Naive thymus-derived CD8-positive, alpha-beta T cell (primary cell): ENCODE measurements around the gene IGFLR1. TPM values are rescaled to one million over a fixed set of nuclear protein-coding genes. Genes with fewer than 3 reads are reported as not detected.

Source experiments
- ATAC-seq, 2 donors: fragments of 150-1000 bp; cut with Tn5 transposase in 1 of 2; sonication (Bioruptor Pico), chemical (Tn5 transposase) in 1 of 2; 1 replicate in 1 of 2; 2 replicates in 1 of 2; pipeline ENCODE4 v1.10.0; 2021; ENCODE audit warnings: mild to moderate bottlenecking in 2 of 2, moderate library complexity in 2 of 2
- POLR2A ChIA-PET: fragments of 350-600 bp; sonication (Branson Sonifier 250); formaldehyde crosslinking; loops from one replicate; lab custom pipeline; 2021; ENCODE audit warnings: antibody characterized with exemption; lab: Charles Lee
- DNase-seq, 10 donors: peaks; one replicate each; pipeline versions ENCODE4 v3.0.0 to v3.0.0-alpha.2; 2020 to 2022
- H3K27ac Mint-ChIP-seq, 10 donors: one replicate each; pipeline ENCODE4 v1.8.0; 2020 to 2022; ENCODE audit warnings: mild to moderate bottlenecking in 10 of 10, mixed read lengths in 10 of 10, moderate library complexity in 4 of 10, inconsistent platforms in 1 of 10
- H3K27me3 Mint-ChIP-seq, 5 donors: one replicate each; pipeline ENCODE4 v1.8.0; 2021 to 2022; ENCODE audit warnings: mixed read lengths in 5 of 5
- H3K36me3 Mint-ChIP-seq, 3 donors: one replicate each; pipeline ENCODE4 v1.8.0; 2020 to 2022; ENCODE audit warnings: mixed read lengths in 3 of 3, mild to moderate bottlenecking in 2 of 3, inconsistent platforms in 1 of 3
- H3K4me1 Mint-ChIP-seq, 4 donors: one replicate each; pipeline ENCODE4 v1.8.0; 2021 to 2022; ENCODE audit warnings: mixed read lengths in 4 of 4
- H3K4me3 Mint-ChIP-seq, 10 donors: one replicate each; pipeline ENCODE4 v1.8.0; 2020 to 2022; ENCODE audit warnings: mild to moderate bottlenecking in 10 of 10, mixed read lengths in 10 of 10, moderate library complexity in 6 of 10, inconsistent platforms in 1 of 10
- H3K9me3 Mint-ChIP-seq, 9 donors: one replicate each; pipeline ENCODE4 v1.8.0; 2020 to 2022; ENCODE audit warnings: mixed read lengths in 9 of 9, mild to moderate bottlenecking in 3 of 9, inconsistent platforms in 1 of 9, moderate library complexity in 1 of 9
- polyA plus RNA-seq, 3 donors: library from polyadenylated mRNA; unstranded; fragments of 300-500 nt; fragmentation: Illumina TruSeq; gene quantifications; one replicate each; pipeline ENCODE4 v1.2.3, GENCODE V29; 2021
- total RNA-seq, 8 experiments: library from RNA in 2 of 8; stranded (reverse) in 2 of 8; gene quantifications; one replicate each; pipeline ENCODE4 v1.2.3 and lab custom pipeline; 2021 to 2026

The IGFLR1 gene
- total and polyA plus RNA-seq, 5 experiments from 2014 or later: 70.2 to 92.7 (median 82.5) TPM

DNA sequence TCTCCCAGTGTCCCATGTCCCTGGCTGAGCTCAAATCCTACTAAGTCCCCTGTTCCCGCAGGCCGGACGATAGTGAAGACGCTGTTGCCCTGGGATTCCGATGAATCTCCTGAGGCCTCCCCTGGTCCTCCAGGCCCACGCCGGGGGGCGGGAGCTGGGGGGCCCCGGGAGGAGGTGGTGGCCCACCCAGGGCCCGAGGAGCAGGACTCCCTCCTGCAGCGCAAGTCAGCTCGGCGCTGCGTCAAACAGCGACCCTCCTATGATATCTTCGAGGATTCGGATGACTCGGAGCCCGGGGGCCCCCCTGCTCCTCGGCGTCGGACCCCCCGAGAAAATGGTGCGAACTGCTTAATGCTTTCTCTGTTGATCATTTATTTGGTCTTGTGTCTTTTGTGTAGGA lies 18.6 kb downstream of the IGFLR1 start:
- DNase-seq (no peak), ATAC-seq (no peak)
- Mint-ChIP-seq H3K27me3 (no peaks in the 10 kb centered on the region), H3K27ac (no peak overlapping the region), H3K4me1 (peaks cover 11 to 40% (median 20%) of the 10 kb centered on the region in 4 donors), H3K36me3 (peaks cover 0 to 81% (median 14%) of the 10 kb centered on the region in 3 donors), H3K4me3 (peak overlapping the region in 1 of 10 donors; percentile 14), H3K9me3 (no peaks in the 10 kb centered on the region)
- POLR2A ChIA-PET: interaction anchor here (0.9 to 1.8 kb wide), 2 partner anchors 17 to 21 kb away, joined by 5 read pairs; partner anchors contain the start of gene U2AF1L4

DNA sequence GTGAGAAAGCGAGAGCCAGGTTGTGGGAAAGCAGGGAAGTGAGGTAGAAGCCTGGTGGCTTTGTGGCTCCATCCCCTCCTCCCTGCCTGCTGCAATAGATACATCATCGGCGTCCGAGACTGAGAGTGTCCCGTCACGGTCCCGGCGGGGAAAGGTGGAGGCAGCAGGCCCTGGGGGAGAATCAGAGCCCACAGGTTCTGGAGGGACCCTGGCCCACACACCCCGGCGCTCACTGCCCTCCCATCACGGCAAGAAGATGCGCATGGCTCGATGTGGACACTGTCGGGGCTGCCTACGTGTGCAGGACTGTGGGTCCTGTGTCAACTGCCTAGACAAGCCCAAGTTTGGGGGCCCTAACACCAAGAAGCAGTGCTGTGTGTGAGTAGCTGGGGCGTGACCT lies 19.4 kb downstream of the IGFLR1 start:
- Mint-ChIP-seq H3K9me3 (no peaks in the 10 kb centered on the region), H3K27me3 (no peaks in the 10 kb centered on the region), H3K4me3 (no peak overlapping the region), H3K36me3 (peaks cover 0 to 74% (median 13%) of the 10 kb centered on the region in 3 donors), H3K27ac (peak overlapping the region in 1 of 10 donors; percentile 33), H3K4me1 (peaks cover 9 to 40% (median 20%) of the 10 kb centered on the region in 4 donors)
- DNase-seq: no peak
- POLR2A ChIA-PET: interaction anchor here (0.9 kb wide), 1 partner anchor 22 kb away, joined by 5 read pairs; the partner anchor contains the start of gene U2AF1L4
- no peak for ATAC-seq

DNA sequence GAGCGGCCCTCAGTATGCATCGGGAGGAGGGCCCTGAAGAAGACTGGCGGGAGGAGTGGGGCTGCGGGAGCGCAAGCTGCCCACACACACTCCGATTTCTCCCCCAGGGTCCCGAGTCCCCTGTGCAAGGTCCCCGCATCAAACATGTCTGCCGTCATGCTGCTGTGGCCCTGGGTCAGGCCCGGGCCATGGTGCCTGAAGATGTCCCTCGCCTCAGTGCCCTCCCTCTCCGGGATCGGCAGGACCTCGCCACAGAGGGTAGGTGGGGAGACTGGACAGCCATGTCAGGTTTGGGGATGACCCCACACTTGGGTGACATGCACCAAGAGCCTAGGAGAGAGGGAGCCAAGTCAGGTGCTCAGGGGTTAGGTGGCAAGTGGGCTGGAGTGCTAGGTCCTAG lies 19.8 kb downstream of the IGFLR1 start:
- Mint-ChIP-seq H3K27ac (no peak overlapping the region), H3K4me1 (peaks cover 9 to 40% (median 21%) of the 10 kb centered on the region in 4 donors), H3K9me3 (no peaks in the 10 kb centered on the region), H3K36me3 (peaks cover 0 to 70% (median 13%) of the 10 kb centered on the region in 3 donors), H3K4me3 (peak overlapping the region in 1 of 10 donors; percentile 10), H3K27me3 (no peaks in the 10 kb centered on the region)
- DNase-seq: peak in 1 of 10 donors; percentile 58
- POLR2A ChIA-PET: interaction anchor here (0.7 to 4.3 kb wide), 2 partner anchors 18 to 26 kb away, joined by 3 to 26 read pairs; partner anchors contain the start of gene LIN37
- ATAC-seq: no peak

DNA sequence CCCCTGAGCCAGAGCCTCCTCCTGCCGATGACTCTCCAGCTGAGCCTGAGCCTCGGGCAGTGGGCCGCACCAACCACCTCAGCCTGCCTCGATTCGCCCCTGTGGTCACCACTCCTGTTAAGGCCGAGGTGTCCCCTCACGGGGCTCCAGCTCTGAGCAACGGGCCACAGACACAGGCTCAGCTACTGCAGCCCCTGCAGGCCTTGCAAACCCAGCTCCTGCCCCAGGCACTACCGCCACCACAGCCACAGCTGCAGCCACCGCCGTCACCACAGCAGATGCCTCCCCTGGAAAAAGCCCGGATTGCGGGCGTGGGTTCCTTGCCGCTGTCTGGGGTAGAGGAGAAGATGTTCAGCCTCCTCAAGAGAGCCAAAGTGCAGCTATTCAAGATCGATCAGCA lies 20.9 kb downstream of the IGFLR1 start:
- peaks cover 13 to 45% (median 28%) of the 10 kb centered on the region in 4 donors for H3K4me1 Mint-ChIP-seq
- POLR2A ChIA-PET: interaction anchor here (0.9 to 4.3 kb wide), 3 partner anchors 16 to 27 kb away, joined by 3 to 26 read pairs (median 4); partner anchors contain the start of gene LIN37
- H3K9me3 Mint-ChIP-seq: no peaks in the 10 kb centered on the region
- ATAC-seq (no peak), DNase-seq (no peak)
- peak overlapping the region in 2 of 10 donors; percentile 7 to 59 for H3K27ac Mint-ChIP-seq
- H3K27me3 Mint-ChIP-seq: no peaks in the 10 kb centered on the region
- peak overlapping the region in 5 of 10 donors; percentile 2 to 58 (median 33) for H3K4me3 Mint-ChIP-seq
- peaks cover 0 to 61% (median 13%) of the 10 kb centered on the region in 3 donors for H3K36me3 Mint-ChIP-seq

DNA sequence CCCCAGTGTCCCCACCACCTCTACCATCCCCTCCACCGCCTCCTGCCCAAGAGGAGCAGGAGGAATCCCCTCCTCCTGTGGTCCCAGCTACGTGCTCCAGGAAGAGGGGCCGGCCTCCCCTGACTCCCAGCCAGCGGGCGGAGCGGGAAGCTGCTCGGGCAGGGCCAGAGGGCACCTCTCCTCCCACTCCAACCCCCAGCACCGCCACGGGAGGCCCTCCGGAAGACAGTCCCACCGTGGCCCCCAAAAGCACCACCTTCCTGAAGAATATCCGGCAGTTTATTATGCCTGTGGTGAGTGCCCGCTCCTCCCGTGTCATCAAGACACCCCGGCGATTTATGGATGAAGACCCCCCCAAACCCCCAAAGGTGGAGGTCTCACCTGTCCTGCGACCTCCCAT lies 21.6 kb downstream of the IGFLR1 start:
- POLR2A ChIA-PET: interaction anchor here (0.9 to 4.3 kb wide), 2 partner anchors 19 to 28 kb away, joined by 3 to 26 read pairs; partner anchors contain the start of gene LIN37
- Mint-ChIP-seq H3K4me1 (peaks cover 19 to 49% (median 36%) of the 10 kb centered on the region in 4 donors), H3K4me3 (peak overlapping the region in 4 of 10 donors; percentile 15 to 75 (median 20)), H3K9me3 (no peaks in the 10 kb centered on the region), H3K27ac (peak overlapping the region in 1 of 10 donors; percentile 74), H3K36me3 (peaks cover 0 to 54% (median 8%) of the 10 kb centered on the region in 3 donors), H3K27me3 (no peaks in the 10 kb centered on the region)
- ATAC-seq: no peak
- DNase-seq: no peak

DNA sequence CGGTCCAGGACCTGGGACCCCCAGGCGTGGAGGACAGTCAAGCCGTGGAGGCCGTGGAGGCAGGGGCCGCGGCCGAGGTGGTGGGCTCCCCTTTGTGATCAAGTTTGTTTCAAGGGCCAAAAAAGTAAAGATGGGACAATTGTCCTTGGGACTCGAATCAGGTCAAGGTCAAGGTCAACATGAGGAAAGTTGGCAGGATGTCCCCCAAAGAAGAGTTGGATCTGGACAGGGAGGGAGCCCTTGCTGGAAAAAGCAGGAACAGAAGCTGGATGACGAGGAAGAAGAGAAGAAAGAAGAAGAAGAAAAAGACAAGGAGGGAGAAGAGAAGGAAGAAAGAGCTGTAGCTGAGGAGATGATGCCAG lies 22.1 kb downstream of the IGFLR1 start:
- no peaks in the 10 kb centered on the region for H3K27me3 Mint-ChIP-seq
- no peak for DNase-seq
- H3K27ac Mint-ChIP-seq: peak overlapping the region in 5 of 10 donors; percentile 51 to 87 (median 74)
- POLR2A ChIA-PET: interaction anchor here (0.6 to 4.3 kb wide), 3 partner anchors 20 to 209 kb away, joined by 4 to 29 read pairs (median 26); partner anchors contain the start of gene IGFLR1
- peak overlapping the region in 5 of 10 donors; percentile 38 to 65 (median 58) for H3K4me3 Mint-ChIP-seq
- H3K9me3 Mint-ChIP-seq: no peaks in the 10 kb centered on the region
- ATAC-seq: no peak
- H3K4me1 Mint-ChIP-seq: peaks cover 19 to 54% (median 38%) of the 10 kb centered on the region in 4 donors
- H3K36me3 Mint-ChIP-seq: peaks cover 0 to 48% (median 6%) of the 10 kb centered on the region in 3 donors

DNA sequence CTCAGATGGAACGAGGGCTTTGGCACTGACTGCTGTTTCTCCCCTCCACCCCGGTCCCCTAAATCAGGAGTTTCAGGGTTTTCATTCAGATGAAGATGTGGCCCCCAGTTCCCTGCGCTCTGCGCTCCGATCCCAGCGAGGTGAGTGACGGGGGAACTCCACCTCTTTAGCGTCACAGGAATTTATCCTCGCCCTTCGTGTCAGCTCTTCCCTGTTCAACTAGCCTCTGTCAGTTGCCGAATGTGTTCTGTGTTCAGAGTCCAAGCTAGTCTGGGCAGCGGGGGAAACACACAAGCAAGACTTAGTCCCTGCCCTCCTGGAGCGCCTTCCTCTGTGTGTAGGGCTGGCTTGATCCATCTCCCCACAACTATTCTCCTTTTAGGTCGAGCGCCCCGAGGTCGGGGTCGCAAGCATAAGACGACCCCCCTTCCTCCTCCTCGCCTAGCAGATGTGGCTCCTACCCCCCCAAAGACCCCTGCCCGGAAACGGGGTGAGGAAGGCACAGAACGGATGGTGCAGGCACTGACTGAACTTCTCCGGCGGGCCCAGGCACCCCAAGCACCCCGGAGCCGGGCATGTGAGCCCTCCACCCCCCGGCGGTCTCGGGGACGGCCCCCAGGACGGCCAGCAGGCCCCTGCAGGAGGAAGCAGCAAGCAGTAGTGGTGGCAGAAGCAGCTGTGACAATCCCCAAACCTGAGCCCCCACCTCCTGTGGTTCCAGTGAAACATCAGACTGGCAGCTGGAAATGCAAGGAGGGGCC lies 22.7 kb downstream of the IGFLR1 start:
- Mint-ChIP-seq H3K36me3 (peaks cover 0 to 43% (median 6%) of the 10 kb centered on the region in 3 donors), H3K27ac (peak overlapping the region in 9 of 10 donors; percentile 71 to 94 (median 90)), H3K27me3 (no peaks in the 10 kb centered on the region), H3K9me3 (no peaks in the 10 kb centered on the region), H3K4me1 (peaks cover 23 to 59% (median 42%) of the 10 kb centered on the region in 4 donors), H3K4me3 (peak overlapping the region; percentile 82 to 92 (median 88))
- POLR2A ChIA-PET: interaction anchor here (0.6 to 4.3 kb wide), 5 partner anchors 20 to 209 kb away, joined by 4 to 29 read pairs (median 6); partner anchors contain the start of genes IGFLR1, PROSER3, PSENEN and U2AF1L4
- ATAC-seq (no peak), DNase-seq (no peak)

DNA sequence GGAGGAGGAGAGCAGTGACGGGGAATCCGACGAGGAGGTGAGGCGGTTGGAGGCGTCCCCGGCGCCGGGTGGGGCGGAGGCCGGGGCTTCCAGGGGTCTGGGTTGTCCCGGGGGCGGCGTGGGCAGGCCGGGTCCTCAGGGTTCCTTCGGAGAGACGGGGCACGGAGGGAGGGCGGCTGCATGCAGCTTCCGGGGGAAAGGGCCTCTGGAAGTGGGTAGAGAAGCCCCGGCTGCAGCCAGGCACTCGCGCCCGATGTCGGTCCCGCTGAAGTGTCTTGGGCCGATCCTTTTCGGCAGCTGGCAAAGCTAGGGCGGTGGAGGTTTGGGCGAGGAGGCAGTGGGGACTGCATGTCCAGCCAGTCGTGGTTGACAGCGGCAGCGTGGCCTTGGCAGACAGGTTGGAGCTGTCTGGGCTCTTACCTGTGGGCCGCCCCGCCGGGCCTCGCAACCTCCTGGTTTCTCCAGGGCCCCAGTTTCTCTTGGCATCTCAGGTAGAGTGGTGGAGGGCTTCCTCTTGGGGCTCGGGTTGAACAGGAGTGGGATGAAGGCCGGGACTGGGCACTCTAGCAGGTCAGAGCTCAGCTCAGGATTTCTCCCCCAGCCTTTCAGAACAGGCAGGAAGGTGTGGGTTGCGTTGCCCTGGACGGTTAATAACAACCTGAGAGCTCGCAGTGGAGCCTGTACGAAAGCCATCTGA lies 23.8 kb downstream of the IGFLR1 start:
- POLR2A ChIA-PET: interaction anchor here (0.5 to 4.3 kb wide), 10 partner anchors 10 to 1320 kb away, joined by 3 to 29 read pairs (median 4); partner anchors contain the start of genes IGFLR1, LIN37, PROSER3 and PSENEN
- peak in 1 of 2 donors; percentile 0 for ATAC-seq
- peaks cover 33 to 66% (median 53%) of the 10 kb centered on the region in 4 donors for H3K4me1 Mint-ChIP-seq
- H3K4me3 Mint-ChIP-seq: peak overlapping the region; percentile 82 to 92 (median 88)
- peak in 9 of 10 donors; percentile 36 to 72 (median 46) for DNase-seq
- H3K27me3 Mint-ChIP-seq: no peaks in the 10 kb centered on the region
- H3K36me3 Mint-ChIP-seq: peaks cover 0 to 32% (median 0%) of the 10 kb centered on the region in 3 donors
- H3K9me3 Mint-ChIP-seq: no peaks in the 10 kb centered on the region
- peak overlapping the region; percentile 57 to 94 (median 90) for H3K27ac Mint-ChIP-seq

DNA sequence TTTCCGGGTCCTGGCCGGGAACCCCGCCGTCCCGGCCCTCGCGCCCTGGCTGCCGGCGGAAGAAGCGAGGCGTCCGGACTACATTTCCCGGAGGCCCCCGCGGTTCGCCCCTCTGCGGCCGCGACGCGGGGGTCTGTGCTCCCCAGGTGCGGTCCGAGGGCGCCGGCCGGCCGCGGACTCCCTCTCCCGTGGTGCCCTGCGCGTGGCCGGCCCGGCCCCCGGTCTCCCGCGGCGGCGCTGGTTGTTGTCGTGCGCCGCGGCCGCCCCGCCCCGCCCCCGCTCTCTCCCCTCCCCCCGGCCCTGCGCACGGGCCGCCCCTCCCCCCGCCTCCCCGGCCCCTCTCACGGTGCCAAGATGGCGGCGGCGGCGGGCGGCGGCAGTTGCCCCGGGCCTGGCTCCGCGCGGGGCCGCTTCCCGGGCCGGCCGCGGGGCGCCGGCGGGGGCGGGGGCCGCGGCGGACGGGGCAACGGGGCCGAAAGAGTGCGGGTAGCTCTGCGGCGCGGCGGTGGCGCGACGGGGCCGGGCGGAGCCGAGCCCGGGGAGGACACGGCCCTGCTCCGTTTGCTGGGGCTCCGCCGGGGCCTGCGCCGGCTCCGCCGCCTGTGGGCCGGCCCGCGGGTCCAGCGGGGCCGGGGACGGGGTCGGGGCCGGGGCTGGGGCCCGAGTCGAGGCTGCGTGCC lies 24.4 kb downstream of the IGFLR1 start, which contains the start of gene KMT2B:
Gene KMT2B, plus strand, starts transcription at position 339 of the 680 bp plus-strand sequence. Its CDS starts 16 bp downstream, at position 355.
- POLR2A ChIA-PET: interaction anchor here (0.8 to 3.0 kb wide), 8 partner anchors 10 to 40 kb away, joined by 3 to 29 read pairs (median 4); partner anchors contain the start of genes IGFLR1, LIN37, PROSER3 and PSENEN
- DNase-seq (peak in 1 of 10 donors; percentile 91), ATAC-seq (peak; percentile 31 to 34)
- H3K27me3 Mint-ChIP-seq: no peaks in the 10 kb centered on the region
- peak within 1 kb of the TSS; percentile 91 to 97 (median 94) for H3K27ac Mint-ChIP-seq
- H3K4me3 Mint-ChIP-seq: peak within 1 kb of the TSS; percentile 90 to 99 (median 94)
- H3K4me1 Mint-ChIP-seq: peaks cover 38 to 72% (median 60%) of the 10 kb centered on the region in 4 donors
- no peaks in the 10 kb centered on the region for H3K9me3 Mint-ChIP-seq
- H3K36me3 Mint-ChIP-seq: peaks cover 0 to 25% (median 0%) of the 10 kb centered on the region in 3 donors

DNA sequence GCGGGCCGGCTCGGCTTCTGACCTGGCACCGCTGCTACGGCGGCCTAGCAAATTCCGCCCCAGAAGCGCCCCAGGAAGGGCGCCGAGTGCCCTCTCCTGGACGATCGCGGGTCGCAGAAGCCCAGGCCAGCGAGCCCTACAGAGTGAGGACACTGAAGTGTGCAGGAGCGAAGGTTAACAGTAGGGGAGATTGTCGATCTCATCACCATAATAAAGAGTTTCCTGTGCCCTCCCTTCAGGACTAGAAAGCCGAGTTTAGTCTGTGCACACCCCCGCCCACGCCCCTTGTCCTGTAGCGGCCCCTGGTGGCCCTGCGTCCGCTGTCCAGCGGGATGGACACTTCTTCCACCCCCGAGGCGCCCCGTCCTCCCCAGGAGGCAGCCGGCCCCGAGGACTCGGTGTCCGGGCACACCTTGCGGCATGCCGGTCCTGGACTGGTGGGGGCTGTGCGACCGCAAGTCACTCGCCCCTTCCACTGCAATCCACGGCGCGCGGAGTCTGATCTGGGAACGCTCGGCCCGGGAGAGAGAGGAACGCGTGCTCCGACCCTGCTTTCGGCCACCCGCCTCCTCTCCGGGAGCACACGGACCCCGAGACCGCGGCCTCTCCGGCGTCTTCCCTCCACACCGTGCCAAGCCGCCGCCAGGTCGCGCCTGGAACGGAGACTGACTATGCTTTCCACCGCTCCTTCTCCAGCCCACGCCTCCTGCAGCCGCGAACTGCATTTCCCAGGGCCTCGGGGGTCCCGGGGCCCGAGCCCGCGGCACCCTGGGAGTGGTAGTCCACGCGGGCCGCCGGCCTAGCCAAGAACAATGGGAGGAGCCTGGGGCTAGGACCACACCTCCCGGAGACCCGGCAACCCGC lies 25.2 kb downstream of the IGFLR1 start:
- H3K27ac Mint-ChIP-seq: peak overlapping the region; percentile 89 to 97 (median 94)
- H3K27me3 Mint-ChIP-seq: no peaks in the 10 kb centered on the region
- H3K4me3 Mint-ChIP-seq: peak overlapping the region; percentile 89 to 99 (median 94)
- H3K4me1 Mint-ChIP-seq: peaks cover 41 to 74% (median 64%) of the 10 kb centered on the region in 4 donors
- no peaks in the 10 kb centered on the region for H3K9me3 Mint-ChIP-seq
- peak; percentile 73 to 99 (median 96) for DNase-seq
- ATAC-seq: peak; percentile 83 to 85
- POLR2A ChIA-PET: interaction anchor here (0.8 to 3.0 kb wide), 5 partner anchors 14 to 31 kb away, joined by 3 to 29 read pairs (median 4); partner anchors contain the start of genes IGFLR1 and LIN37
- H3K36me3 Mint-ChIP-seq: peaks cover 0 to 17% (median 0%) of the 10 kb centered on the region in 3 donors
